ENCODE data around the gene SZRD1.

Gene SZRD1

GRCh38 chr1:16398371-16398953 is 31.4 kb downstream of the SZRD1 start:
- DNase-seq = no peak

GRCh38 chr1:16402742-16403141 is 35.7 kb downstream of the SZRD1 start:
- DNase-seq = no peak

GRCh38 chr1:16405441-16405840 is 38.4 kb downstream of the SZRD1 start:
- DNase-seq = no peak

DNA sequence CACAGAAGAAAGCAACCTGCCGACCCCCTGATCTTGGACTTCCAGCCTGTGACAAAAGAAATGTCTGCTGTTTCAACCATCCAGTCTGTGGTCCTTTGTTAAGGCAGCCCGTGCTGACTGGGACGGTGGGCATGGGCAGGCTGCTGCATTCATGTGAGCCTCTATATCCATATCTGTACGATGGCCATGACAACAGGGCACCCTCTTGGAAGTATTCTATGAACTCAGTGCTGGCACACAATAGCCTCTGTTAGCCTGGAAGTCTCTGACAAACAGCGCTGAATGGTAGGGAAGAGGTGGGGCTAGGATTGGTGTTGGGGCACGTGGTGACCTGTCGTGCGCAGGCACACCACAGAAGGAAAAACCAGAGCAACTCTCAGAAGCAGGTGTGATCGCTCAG is 39.8 kb downstream of the SZRD1 start:
- no peak for DNase-seq

- no peak for DNase-seq
These were observed 42.6 kb downstream of the SZRD1 start for GRCh38 chr1:16409536-16410152.

- no peak for DNase-seq
These were observed 43.8 kb downstream of the SZRD1 start for GRCh38 chr1:16410803-16411202.

GRCh38 chr1:16413191-16413590 is 46.1 kb downstream of the SZRD1 start:
- no peak for DNase-seq

GRCh38 chr1:16418823-16419425 is 51.9 kb downstream of the SZRD1 start:
- no peak for DNase-seq

DNA sequence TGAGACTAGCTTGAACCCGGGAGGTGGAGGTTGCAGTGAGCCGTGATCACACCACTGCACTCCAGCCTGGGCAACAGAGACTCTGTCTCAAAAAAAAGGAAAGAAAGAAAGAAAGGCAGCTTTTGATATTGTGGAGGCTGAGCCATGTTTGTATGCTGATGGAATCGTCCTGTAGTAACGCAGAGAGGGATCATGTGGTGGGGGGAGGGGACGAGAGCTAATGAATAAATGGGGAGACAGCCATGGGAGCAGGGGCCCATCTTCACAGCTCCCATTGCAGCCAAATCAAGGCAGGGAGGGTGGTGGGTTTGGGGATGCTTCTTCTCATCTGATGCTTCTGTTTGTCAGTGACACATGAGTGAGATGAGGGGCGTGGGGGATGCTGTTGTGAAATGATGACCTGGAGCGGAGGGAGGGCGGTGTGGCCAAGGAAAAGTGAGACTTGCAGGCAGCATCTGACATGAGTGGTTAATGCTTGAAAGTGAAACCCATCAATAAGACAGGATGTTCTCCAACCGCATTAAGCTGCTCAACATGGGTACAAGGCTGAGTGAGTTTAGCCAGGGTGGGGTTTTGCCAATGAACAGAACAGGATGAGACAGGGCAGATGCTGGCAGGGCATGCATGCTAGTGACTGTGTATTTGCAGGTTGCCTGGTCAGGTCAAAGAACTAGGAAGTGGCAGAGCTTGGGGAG is 53.5 kb downstream of the SZRD1 start:
- peak in 1 of 4 experiments; percentile 31 for DNase-seq

DNA sequence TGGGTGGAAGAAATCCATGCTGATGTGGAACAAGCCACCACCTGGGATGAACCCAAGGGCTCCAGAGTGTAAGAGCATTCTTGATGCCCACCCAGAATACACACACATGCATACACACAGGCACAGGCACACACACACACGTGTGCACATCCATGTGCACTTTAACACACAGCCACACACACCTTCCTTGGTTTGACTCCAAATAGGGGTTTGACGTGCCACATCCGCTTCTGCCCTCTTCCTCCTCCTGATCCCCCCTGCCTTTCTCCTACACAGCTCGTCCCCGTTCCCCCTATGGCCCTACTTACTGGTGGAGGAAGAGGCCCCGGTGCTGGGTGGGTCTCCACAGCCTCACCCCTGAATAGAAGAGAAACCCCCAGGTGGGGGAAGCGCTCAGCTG is 54.2 kb downstream of the SZRD1 start:
- no peak for DNase-seq

- no peak for DNase-seq
These were observed 55.0 kb downstream of the SZRD1 start for GRCh38 chr1:16422041-16422440.

- no peak for DNase-seq
These were observed 58.3 kb downstream of the SZRD1 start for GRCh38 chr1:16425125-16426025.

DNA sequence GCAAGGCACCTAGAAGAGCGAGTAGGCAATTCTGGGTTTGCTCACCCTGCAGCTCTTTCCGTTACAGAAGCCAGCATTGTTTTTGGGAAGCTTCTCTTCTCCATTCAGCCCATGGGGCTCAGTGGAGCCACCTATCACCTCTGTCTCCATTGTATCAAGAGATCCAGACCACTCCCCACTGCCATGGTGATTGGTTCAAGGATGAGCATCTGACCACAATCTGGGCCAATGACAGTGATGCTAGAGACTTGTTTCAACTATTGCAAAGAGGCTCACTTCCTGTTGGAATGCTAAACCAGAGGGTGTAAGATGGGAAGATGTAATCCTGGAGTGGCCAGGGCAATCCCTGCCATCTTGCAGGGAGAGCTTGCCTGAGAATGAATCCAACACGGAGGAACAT is 63.6 kb downstream of the SZRD1 start:
- DNase-seq = no peak

GRCh38 chr1:16433030-16433429 is 66.0 kb downstream of the SZRD1 start:
- no peak for DNase-seq

GRCh38 chr1:16434007-16434406 is 67.0 kb downstream of the SZRD1 start:
- DNase-seq = no peak

GRCh38 chr1:16434501-16434900 is 67.5 kb downstream of the SZRD1 start:
- DNase-seq = no peak

DNA sequence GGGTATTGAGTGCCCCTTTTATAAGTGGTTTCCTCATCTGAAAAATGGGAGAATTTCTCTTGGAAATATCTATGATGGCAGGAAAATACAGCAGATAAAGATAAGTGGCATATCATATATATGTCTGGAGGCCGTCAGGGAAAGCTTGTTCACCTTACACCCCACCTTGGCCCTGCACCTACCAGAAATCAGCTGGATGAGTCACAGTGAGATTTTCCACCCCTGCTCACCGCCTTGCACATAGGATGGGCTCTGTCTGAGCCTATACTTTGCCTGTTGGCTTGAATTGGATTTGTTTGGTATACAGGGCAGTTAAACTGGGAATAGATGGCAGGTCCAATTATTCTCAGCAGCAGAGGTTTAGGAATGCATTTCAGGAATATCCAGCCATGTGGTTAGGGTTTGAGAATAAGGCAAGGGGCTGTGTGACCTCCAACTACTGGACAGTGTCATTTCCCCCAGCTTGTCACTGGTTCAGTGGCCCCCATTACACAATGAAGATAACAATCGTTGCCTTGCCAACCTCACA is 70.0 kb downstream of the SZRD1 start, which contains the start of gene SPATA21:
SPATA21 (minus strand) TSS at position 479 of the 529 bp plus-strand sequence. CDS start 6,053 bp downstream, outside the sequence.
- DNase-seq = no peak

DNA sequence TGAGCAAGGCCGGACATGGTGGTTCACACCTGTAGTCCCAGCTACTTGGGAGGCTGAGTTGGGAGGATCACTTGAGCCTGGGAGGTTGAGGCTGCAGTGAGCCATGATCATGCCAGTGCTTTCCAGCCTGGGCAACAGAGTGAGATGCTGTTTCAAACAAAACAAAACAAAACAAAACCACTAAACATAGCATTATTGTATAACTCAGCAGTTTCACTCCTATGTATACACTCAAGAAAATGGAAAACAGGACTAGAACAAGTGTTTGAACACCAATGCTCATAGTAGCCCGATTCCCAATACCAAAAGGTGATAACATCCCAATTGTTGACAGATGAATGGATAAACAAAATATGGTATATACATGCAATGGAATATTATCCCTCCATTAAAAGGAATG is 71.5 kb downstream of the SZRD1 start:
- DNase-seq = no peak

GRCh38 chr1:16438924-16439323 is 71.9 kb downstream of the SZRD1 start:
- no peak for DNase-seq

GRCh38 chr1:16440131-16440469 is 73.1 kb downstream of the SZRD1 start:
- DNase-seq = no peak

DNA sequence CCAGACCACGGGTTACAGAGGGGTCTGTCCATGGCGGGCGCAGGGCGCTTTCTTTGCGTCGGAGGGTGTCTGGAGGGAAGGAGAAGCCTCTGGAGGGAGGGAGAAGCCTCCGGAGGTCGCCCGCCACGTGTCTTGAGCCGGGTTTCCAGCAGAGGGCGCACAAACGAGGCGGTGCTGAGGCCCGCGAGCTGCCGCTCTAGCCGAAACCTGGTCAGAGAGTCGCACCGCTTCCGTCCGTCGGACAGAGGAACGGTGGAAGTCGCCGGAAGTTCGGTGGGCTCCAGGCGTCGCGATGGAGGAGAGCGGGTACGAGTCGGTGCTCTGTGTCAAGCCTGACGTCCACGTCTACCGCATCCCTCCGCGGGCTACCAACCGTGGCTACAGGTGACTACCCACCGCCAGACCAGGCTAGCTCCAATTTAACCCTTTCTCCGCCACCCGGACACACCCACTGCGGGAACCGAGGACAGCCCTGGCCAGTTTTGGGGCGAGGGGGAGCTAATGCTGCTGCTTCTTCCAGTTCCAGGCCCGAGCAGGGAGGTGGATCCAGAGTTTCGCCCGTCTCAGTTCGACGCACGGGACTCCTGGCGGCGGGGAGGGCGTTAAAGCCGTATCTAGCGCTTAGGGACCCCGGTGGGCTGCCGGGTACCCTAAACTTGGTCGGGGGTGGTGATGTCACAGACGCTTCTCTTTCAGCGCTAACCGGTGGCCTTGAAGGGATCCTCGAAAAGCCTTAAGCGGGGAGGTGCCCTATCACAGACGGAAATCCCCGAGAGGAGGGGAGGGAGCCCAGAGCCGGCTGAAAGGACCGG is 73.6 kb downstream of the SZRD1 start, which contains the start of gene NECAP2:
NECAP2 (plus strand) TSS at position 255 of the 812 bp plus-strand sequence; CDS start at position 293, 38 bp downstream.
- peak; percentile 81 to 98 (median 92) for DNase-seq

GRCh38 chr1:16441282-16441665 is 74.2 kb downstream of the SZRD1 start:
- no peak for DNase-seq
